Inflammatory macrophage treated with lipopolysaccharide for 1 hour (primary cell): Measurements from ENCODE around the gene DNAJA3.
A peak's percentile ranks its signal among the peaks of the same experiment; 100 is the strongest.

Experiments
- DNase-seq, 2 donors: peaks; one replicate each; pipeline ENCODE4 v3.0.0-alpha.2; 2020 to 2022

DNAJA3 gene

DNA sequence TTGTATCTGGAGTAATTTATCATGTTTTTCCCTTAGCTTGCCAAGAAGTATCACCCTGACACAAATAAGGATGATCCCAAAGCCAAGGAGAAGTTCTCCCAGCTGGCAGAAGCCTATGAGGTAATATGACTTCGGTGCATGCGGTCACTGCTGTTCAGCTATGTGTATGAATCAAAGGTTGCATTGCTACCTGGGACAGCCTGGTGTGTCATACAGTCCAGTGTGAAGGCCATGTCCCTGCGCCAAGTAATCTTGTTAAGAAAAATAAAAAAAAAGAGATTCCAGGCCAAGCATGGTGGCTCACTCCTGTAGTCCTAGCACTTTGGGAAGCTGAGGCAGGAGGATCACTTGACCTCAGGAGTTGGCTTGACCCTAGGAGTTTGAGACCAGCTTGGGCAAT lies 11.7 kb downstream of the DNAJA3 start:
- DNase-seq, result no peak

DNA sequence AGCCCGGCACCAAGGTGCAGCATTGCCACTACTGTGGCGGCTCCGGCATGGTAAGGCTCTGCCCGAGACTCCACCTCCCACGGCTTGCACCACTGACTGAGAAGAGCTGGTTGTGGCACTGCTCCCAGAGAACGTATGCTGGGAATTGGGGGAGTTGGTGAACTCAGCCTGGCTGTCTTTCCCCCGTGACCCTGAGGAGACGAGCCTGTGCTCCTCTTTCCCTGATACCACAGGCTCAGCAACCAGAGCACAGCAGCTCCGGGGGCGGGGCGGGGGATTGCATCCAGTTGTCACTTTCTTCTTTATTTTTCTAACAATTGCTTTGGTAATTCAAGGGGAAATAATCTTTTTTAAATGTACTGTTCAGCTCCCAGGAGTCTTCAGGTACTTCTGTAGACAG lies 16.7 kb downstream of the DNAJA3 start:
- no peak for DNase-seq

DNA sequence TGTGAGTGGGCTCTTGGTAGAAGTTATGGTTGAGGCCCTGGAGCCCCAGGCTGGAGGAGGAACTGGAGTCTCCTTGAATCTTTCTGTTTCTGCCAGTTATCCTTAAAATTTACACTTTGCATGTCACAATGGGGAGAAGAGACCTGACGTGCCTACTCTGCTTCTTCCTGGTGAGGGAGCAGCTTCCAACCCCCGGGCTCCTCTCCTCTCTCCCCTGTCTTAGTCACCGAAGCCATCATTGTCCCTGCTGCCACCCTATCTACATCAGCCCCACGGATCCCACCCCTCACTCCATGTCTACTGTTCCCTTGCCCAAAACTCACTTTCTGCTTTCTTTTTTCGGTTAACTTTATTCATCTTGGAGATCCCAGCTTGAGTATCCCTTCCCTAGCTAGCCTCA lies 17.6 kb downstream of the DNAJA3 start:
- DNase-seq, result no peak

GRCh38 chr16:4443986-4444385 lies 18.3 kb downstream of the DNAJA3 start:
- no peak for DNase-seq

DNA sequence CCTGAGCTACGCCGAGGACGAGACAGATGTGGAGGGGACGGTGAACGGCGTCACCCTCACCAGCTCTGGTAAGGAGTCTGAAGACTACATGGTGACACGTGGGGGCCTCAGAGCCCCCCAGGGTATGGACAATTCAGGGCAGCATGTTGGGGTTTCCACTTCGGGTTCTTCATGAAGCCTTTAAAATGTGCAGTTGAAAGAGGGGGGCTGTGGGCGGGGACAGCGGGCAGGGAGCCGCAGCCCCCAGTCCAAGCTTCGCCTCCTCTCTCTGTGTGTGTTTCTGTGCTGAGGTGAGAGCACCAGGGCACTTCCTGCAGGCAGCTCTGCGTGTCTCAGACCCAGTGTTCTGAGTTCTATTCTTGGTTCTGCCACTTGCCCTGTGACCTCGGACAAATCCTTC lies 24.8 kb downstream of the DNAJA3 start:
- DNase-seq, result no peak

DNA sequence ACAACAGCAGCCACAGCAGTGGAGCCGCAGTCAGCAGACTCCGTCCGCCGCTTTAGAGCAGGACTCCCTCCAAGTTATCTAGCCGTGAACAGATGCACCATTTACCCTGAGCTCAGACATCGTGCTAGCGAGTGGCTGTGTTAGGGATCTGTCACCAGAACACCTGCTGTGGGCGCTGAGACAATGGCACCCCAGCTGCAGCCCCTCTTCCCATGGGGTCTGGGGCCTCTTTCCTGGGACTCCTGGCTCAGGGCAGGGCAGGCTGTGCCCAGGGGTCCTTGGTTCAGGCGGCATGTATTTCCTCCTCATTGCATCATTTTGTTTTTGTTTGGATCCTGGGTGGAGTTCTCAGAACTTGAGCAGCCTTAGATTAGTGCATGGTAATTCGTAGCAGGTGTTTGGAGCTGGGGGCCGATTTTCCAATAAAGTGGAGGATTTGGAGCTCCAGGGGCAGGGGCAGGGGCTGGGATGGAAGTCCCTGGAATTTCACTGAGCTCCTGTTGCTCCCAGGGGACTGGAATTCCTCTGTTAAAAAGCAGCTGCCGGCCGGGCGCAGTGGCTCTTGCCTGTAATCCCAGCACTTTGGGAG lies 25.4 kb downstream of the DNAJA3 start:
- no peak for DNase-seq

DNA sequence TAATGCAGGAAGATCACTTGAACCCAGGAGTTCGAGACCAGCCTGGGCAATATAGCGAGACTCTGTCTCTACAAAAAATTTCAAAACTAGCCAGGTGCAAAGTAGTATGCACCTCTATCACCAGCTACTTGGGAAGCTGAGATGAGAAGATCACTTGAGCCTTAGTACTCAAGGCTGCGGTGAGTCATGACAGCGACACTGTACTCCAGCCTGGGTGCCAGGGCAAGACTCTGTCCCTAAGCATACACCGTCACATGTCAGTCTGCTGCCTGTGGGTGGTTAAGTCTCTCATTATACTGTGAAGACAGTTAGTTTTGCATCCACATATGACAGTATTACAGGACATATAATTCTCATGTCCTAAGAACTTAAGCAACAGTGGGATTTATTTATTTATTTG lies 27.0 kb downstream of the DNAJA3 start:
- DNase-seq, result peak in 1 of 2 donors; percentile 19

DNA sequence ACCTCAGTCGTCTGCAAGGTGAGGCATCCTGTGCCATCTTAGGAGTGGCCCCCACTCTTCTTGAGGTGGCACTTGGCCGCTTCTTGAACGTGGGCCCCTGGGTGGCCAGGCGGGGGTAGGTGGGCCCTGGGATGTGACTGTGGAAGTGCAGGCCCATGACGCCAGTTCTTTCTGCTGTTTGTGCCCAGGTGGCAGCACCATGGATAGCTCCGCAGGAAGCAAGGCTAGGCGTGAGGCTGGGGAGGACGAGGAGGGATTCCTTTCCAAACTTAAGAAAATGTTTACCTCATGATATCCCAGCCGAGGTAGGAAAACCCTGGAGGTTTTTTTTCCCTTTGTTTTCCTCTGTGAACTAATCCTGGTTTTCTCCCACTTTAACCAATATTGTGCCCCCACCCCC lies 29.0 kb downstream of the DNAJA3 start:
- DNase-seq, result no peak

GRCh38 chr16:4455081-4455480 lies 29.4 kb downstream of the DNAJA3 start:
- DNase-seq, result no peak

GRCh38 chr16:4455951-4456350 lies 30.3 kb downstream of the DNAJA3 start:
- DNase-seq, result no peak

GRCh38 chr16:4460936-4461249 lies 35.2 kb downstream of the DNAJA3 start:
- no peak for DNase-seq

GRCh38 chr16:4461250-4462085 lies 35.8 kb downstream of the DNAJA3 start:
- DNase-seq, result no peak

GRCh38 chr16:4463522-4464163 lies 38.0 kb downstream of the DNAJA3 start:
- no peak for DNase-seq

DNA sequence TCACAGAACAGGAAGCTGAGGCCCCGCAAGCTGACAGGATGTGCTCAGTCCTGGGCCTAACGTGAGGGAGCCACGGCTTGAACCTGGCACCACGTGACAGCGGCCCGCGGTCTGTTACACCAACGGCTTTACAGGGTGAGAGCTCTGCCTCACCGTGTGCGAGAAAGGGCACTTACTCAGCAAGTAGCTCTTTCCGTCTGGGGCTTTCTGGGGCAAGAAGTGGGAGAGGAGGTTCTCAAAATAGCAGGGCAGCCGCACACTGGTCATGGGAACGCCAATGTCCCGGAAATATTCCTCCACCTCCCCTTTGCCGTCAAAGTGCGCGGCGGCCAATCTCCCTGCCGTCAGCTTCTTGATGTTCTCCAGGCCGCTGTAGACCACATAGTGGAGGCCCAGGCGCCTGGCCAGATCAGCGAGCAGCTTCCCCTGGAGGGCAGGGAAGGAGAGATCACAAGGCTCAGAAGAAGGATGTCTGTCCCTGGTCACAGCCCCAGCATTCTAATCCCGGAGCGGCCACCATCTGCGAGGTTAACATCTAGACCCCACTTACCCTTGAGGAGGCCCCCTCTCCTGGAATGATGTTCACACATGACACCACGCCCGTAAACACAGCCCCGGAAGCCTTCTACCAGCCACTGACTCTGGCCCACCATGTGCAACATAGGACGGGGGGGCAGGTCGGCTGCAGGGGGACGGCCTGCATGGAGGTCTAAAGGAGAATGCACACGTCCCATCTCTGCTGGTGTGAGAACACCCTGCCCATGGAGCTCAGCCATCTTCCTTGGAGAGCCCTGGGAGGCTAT lies 40.5 kb downstream of the DNAJA3 start:
- no peak for DNase-seq

- no peak for DNase-seq
Measured at GRCh38 chr16:4467916-4468315, 42.2 kb downstream of the DNAJA3 start.

DNA sequence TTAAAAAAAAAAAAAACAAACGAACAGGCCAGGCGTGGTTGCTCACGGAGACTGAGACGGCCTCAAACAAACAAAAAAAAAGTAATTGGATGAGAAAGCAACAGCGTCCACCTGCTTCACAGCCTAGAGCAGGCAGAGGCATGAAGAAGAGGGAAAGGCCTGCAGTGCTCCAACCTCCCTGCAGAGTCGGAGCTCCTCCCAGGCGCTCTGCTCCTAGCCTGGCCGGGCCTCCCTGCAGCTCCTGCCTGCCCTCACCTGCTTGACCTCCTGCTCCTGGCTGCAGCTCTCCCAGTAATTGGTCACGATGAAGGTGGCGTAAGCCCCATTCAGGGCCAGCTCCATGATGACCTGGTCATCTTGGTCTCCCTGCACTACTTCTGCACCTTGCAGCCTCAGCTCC lies 43.3 kb downstream of the DNAJA3 start:
- no peak for DNase-seq

DNA sequence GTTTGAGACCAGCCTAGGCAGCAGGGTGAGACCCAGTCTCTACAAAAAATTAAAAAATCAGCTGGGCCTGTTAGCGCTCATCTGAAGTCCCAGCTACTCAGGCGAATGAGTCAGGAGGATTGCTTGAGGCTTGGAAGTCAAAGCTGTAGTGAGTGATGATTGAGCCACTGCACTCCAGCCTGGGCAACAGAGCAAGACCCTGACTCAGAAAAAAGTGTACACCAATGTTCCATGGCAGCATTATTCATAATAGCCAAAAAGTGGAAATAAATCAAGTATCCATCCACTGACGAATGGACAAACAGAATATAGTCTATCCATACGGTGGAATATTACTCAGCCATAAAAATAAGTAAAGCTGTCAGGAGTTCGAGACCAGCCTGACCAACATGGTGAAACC lies 46.2 kb downstream of the DNAJA3 start:
- no peak for DNase-seq

DNA sequence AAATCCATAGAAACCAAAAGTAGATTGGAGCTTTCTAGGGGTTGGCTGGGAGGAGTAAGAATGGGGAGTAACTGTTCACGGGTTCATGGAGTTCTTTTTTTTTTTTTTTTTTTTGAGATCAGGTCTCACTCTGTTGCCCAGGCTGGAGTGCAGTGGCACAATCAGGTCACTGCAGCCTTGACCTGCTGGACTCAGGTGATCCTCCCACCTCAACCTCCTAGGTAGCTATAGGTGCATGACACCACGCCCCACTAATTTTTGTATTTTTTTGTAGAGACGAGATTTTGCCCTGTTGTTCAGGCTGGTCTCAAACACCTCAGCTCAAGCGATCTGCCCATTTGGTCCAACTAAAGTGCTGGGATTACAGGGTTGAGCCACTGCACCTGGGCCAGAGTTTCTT lies 47.2 kb downstream of the DNAJA3 start:
- no peak for DNase-seq

GRCh38 chr16:4474192-4474961 lies 48.7 kb downstream of the DNAJA3 start, which contains the start of gene NMRAL1:
NMRAL1 (minus strand) TSS chr16:4474625; CDS start chr16:4474132, 493 bp downstream.
- peak; percentile 74 to 85 for DNase-seq

DNA sequence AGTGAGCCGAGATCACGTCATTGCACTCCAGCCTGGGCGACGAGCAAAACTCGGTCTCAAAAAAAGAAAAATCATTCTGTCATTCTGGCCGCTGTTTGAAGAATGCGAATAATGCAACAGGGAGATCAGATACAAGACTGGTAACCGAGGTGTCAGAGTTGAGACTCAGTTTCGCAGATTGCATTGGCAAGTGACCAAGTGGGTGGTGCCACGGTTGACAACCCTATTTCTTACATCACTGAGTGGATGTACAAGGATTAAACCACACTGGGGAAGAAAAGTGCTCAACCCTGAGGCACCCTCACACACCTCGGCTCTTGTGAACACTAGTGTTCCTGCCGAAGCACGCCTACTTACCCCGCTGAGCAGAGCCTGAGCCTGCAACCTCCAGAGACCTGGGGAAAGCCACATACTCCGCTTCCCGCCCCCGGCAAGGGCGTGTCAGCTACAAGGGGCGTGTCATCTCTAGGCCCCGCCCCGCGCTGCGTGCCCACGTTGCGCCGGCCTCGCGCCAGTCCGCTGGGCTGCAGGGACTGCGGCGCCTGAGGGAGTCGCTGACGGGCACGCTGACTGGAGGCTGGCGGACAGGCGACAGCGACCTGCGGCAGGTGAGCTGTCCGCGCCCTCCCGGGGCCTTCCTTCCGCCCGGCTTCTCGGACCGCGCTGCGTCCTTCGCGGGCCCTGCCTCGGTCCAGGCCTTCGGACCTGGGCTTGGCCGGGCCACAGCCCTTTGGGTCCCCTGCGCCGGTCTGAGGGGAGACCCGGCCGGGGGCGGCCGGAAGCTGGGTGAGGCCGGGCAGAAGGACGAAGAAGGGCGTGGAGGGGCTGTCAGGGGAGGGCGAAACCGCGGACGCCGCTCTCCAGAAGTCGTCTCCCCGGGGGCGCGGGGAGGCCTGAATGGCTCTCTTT lies 50.5 kb downstream of the DNAJA3 start, which contains the start of gene HMOX2:
HMOX2 (plus strand) TSS at position 519 of the 909 bp plus-strand sequence. CDS start 29,127 bp downstream, outside the sequence.
- peak; percentile 92 to 96 for DNase-seq

DNA sequence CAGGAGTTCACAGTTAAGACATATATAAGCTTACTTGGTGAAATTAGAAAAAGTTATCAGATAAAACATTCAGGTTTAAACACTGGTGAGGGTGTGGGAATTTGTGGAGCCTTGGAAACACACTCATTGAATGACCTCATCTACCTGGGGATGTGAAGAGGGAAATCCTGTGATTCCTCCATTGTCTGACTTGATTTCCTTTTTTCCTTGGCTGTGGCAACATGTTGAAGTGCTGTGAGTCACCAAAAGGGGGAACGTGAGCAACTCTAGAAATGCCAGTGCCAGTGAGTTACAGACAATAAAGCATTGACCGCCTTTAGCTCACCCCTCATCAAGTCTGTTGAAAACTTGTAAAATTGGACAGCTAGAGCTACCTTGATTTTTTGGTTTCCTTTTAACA lies 52.3 kb downstream of the DNAJA3 start:
- DNase-seq, result peak; percentile 68 to 77
